C4-2B (cell line): Measurements from ENCODE around the gene BEGAIN.

Experiments used
- ZFX ChIP-seq: fragments of 450-650 bp; IDR thresholded peaks from 2 replicates; pipeline ENCODE4 v1.6.1; 2017
- TF ChIP-seq, protein P1 (sequence below): fragments of 450-650 bp; conservative IDR thresholded peaks from 2 replicates; pipeline ENCODE4 v1.5.1; 2017; ENCODE audit warnings: mild to moderate bottlenecking

DNA sequence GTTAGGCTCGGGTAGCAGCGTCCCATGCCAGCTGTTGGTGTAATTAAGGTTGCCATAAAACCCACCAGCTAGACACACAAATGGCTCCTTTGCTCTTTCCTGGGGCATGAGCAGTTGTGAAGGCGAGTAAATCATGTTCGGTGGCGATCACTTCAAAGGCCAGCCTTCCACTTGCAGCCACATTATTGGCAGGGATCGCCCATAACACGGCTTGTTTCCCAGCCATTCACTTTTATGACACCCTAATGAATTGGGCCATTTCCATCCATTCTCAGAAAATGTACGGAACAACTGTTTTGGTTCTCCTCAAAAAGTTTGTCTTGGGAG lies 63.4 kb downstream of the BEGAIN start:
- TF ChIP-seq, protein P1, sequence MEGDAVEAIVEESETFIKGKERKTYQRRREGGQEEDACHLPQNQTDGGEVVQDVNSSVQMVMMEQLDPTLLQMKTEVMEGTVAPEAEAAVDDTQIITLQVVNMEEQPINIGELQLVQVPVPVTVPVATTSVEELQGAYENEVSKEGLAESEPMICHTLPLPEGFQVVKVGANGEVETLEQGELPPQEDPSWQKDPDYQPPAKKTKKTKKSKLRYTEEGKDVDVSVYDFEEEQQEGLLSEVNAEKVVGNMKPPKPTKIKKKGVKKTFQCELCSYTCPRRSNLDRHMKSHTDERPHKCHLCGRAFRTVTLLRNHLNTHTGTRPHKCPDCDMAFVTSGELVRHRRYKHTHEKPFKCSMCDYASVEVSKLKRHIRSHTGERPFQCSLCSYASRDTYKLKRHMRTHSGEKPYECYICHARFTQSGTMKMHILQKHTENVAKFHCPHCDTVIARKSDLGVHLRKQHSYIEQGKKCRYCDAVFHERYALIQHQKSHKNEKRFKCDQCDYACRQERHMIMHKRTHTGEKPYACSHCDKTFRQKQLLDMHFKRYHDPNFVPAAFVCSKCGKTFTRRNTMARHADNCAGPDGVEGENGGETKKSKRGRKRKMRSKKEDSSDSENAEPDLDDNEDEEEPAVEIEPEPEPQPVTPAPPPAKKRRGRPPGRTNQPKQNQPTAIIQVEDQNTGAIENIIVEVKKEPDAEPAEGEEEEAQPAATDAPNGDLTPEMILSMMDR: no peak
- no peak for TF ChIP-seq ZFX
